Measurements from ENCODE around the gene TSHZ1.

Gene TSHZ1

GRCh38 chr18:75167759-75168618 is 42.6 kb upstream of the TSHZ1 start:
- H3K36me3 ChIP-seq = no peaks in the 10 kb centered on the region
- peaks cover 3 to 8% (median 6%) of the 10 kb centered on the region in 10 experiments; a peak in 19 of 20 replicates for H3K4me1 ChIP-seq
- no peak overlapping the region for H3K4me3 ChIP-seq
- H3K9me3 ChIP-seq (replicated peaks in 1 of 11) = peaks cover 0 to 19% (median 6%) of the 10 kb centered on the region in 11 experiments; a peak in 11 of 22 replicates
- H3K27me3 ChIP-seq = no peaks in the 10 kb centered on the region
- no peak for TF ChIP-seq Cebpa-rat (IDR thresholded peaks at IDR 0.05)
- H3K9ac ChIP-seq = no peak overlapping the region
- H4K20me1 ChIP-seq = no peaks in the 10 kb centered on the region
- no peak overlapping the region for H3K4me2 ChIP-seq
- no peak overlapping the region for H3K27ac ChIP-seq

- no peak overlapping the region for H3K9ac ChIP-seq
- no peak overlapping the region for H3K4me3 ChIP-seq
- TF ChIP-seq Cebpa-rat (IDR thresholded peaks at IDR 0.05) = no peak
- H3K36me3 ChIP-seq = no peaks in the 10 kb centered on the region
- H3K4me1 ChIP-seq = peaks cover 9 to 14% (median 13%) of the 10 kb centered on the region in 10 experiments
- no peaks in the 10 kb centered on the region for H4K20me1 ChIP-seq
- H3K27me3 ChIP-seq = no peaks in the 10 kb centered on the region
- H3K27ac ChIP-seq = no peak overlapping the region
- peaks cover 0 to 19% (median 6%) of the 10 kb centered on the region in 11 experiments; a peak in 11 of 22 replicates for H3K9me3 ChIP-seq (replicated peaks in 1 of 11)
- H3K4me2 ChIP-seq = no peak overlapping the region
These were observed 42.0 kb upstream of the TSHZ1 start for GRCh38 chr18:75168619-75169018.

- Histone ChIP-seq H3K4me3 (no peak overlapping the region), H3K27me3 (no peaks in the 10 kb centered on the region), H3K36me3 (no peaks in the 10 kb centered on the region), H3K4me1 (peaks cover 17 to 22% (median 19%) of the 10 kb centered on the region in 10 experiments), H3K9ac (no peak overlapping the region), H3K4me2 (no peak overlapping the region), H3K27ac (no peak overlapping the region), H3K9me3 (replicated peaks in 1 of 11) (peaks cover 0 to 18% (median 5%) of the 10 kb centered on the region in 11 experiments; a peak in 11 of 22 replicates), H4K20me1 (no peaks in the 10 kb centered on the region)
- TF ChIP-seq Cebpa-rat (IDR thresholded peaks at IDR 0.05) = no peak
These were observed 41.2 kb upstream of the TSHZ1 start for GRCh38 chr18:75169411-75169810.

- H4K20me1 ChIP-seq = no peaks in the 10 kb centered on the region
- H3K27me3 ChIP-seq = no peaks in the 10 kb centered on the region
- H3K36me3 ChIP-seq = no peaks in the 10 kb centered on the region
- H3K4me3 ChIP-seq = no peak overlapping the region
- H3K4me2 ChIP-seq = no peak overlapping the region
- no peak for TF ChIP-seq Cebpa-rat (IDR thresholded peaks at IDR 0.05)
- H3K4me1 ChIP-seq = peaks cover 17 to 24% (median 20%) of the 10 kb centered on the region in 10 experiments
- peaks cover 0 to 10% (median under 1%) of the 10 kb centered on the region in 11 experiments; a peak in 9 of 22 replicates for H3K9me3 ChIP-seq (replicated peaks in 1 of 11)
- no peak overlapping the region for H3K9ac ChIP-seq
- H3K27ac ChIP-seq = no peak overlapping the region
These were observed 40.4 kb upstream of the TSHZ1 start for GRCh38 chr18:75170022-75170789.

- H3K9ac ChIP-seq = no peak overlapping the region
- TF ChIP-seq Cebpa-rat (IDR thresholded peaks at IDR 0.05) = no peak
These were observed 39.7 kb upstream of the TSHZ1 start for GRCh38 chr18:75170916-75171315.

GRCh38 chr18:75172299-75173124 is 38.1 kb upstream of the TSHZ1 start:
- peak overlapping the region in 1 of 11 experiments; percentile 25; a peak in 1 of 22 replicates for H3K27ac ChIP-seq
- H3K9ac ChIP-seq = no peak overlapping the region
- H3K27me3 ChIP-seq = no peaks in the 10 kb centered on the region
- no peak overlapping the region for H3K4me3 ChIP-seq
- no peak for TF ChIP-seq Cebpa-rat (IDR thresholded peaks at IDR 0.05)
- peak overlapping the region; percentile 50 to 78 (median 66); a peak in 20 of 22 replicates for H3K4me2 ChIP-seq
- H3K4me1 ChIP-seq = peaks cover 17 to 24% (median 20%) of the 10 kb centered on the region in 10 experiments
- no peaks in the 10 kb centered on the region for H3K36me3 ChIP-seq
- no peaks in the 10 kb centered on the region for H3K9me3 ChIP-seq (replicated peaks in 1 of 11)
- no peaks in the 10 kb centered on the region for H4K20me1 ChIP-seq

More at GRCh38 chr18:75170916-75171315, 39.7 kb upstream of the TSHZ1 start:
- Histone ChIP-seq H3K4me2 (no peak overlapping the region), H3K27ac (no peak overlapping the region), H3K4me1 (peaks cover 17 to 24% (median 20%) of the 10 kb centered on the region in 10 experiments), H3K27me3 (no peaks in the 10 kb centered on the region), H4K20me1 (no peaks in the 10 kb centered on the region), H3K4me3 (no peak overlapping the region), H3K36me3 (no peaks in the 10 kb centered on the region), H3K9me3 (replicated peaks in 1 of 11) (peaks cover 0 to 3% (median 0%) of the 10 kb centered on the region in 11 experiments; a peak in 4 of 22 replicates)

- peaks cover 17 to 24% (median 20%) of the 10 kb centered on the region in 10 experiments for H3K4me1 ChIP-seq
- no peaks in the 10 kb centered on the region for H3K36me3 ChIP-seq
- no peaks in the 10 kb centered on the region for H3K27me3 ChIP-seq
- H4K20me1 ChIP-seq = no peaks in the 10 kb centered on the region
- H3K4me2 ChIP-seq = peak overlapping the region; percentile 50 to 78 (median 66)
- H3K9me3 ChIP-seq (replicated peaks in 1 of 11) = no peaks in the 10 kb centered on the region
- no peak for TF ChIP-seq Cebpa-rat (IDR thresholded peaks at IDR 0.05)
- H3K4me3 ChIP-seq = no peak overlapping the region
- peak overlapping the region in 1 of 11 experiments; percentile 24; a peak in 2 of 22 replicates for H3K27ac ChIP-seq
- H3K9ac ChIP-seq = no peak overlapping the region
These were observed 37.5 kb upstream of the TSHZ1 start for GRCh38 chr18:75173125-75173432.

- Histone ChIP-seq H3K27ac (peak overlapping the region in 3 of 11 experiments; percentile 20 to 31 (median 24); a peak in 5 of 22 replicates), H3K9ac (no peak overlapping the region), H4K20me1 (no peaks in the 10 kb centered on the region), H3K4me2 (peak overlapping the region; percentile 21 to 71 (median 62); a peak in 19 of 22 replicates), H3K36me3 (no peaks in the 10 kb centered on the region), H3K4me3 (no peak overlapping the region), H3K27me3 (no peaks in the 10 kb centered on the region), H3K9me3 (replicated peaks in 1 of 11) (no peaks in the 10 kb centered on the region), H3K4me1 (peaks cover 17 to 24% (median 20%) of the 10 kb centered on the region in 10 experiments)
- TF ChIP-seq Cebpa-rat (IDR thresholded peaks at IDR 0.05) = no peak
These were observed 36.9 kb upstream of the TSHZ1 start for GRCh38 chr18:75173738-75174137.

Measured in BLaER1 treated with 17β-estradiol and CSF1 and Interleukin-3, amounts not matched to agents 10 nM and 100 nM (cell line).